Measurements from ENCODE around the gene ADGRD1.
A peak's percentile ranks its signal among the peaks of the same experiment; 100 is the strongest.

ADGRD1 gene

GRCh38 chr12:131033886-131034482 is 80.3 kb downstream of the ADGRD1 start:
- Histone ChIP-seq H4K91ac (ENCODE audit: low read depth, low read length, poor library complexity) (peak overlapping the region; percentile 62), H3K4ac (ENCODE audit: low read length) (peak overlapping the region; percentile 17), H3K9me3 (replicated peaks in 1 of 2; ENCODE audit: control insufficient read depth in 2 of 2, insufficient read depth in 1 of 2, low read depth in 1 of 2, low read length in 2 of 2) (no peaks in the 10 kb centered on the region), H2AFZ (ENCODE audit: low read length) (no peak overlapping the region), H2BK5ac (ENCODE audit: low read length) (peak overlapping the region; percentile 28), H3K18ac (ENCODE audit: low read length) (peak overlapping the region; percentile 90), H3K27ac (replicated peaks; ENCODE audit: low read length) (no peak overlapping the region), H3K4me1 (ENCODE audit: control insufficient read depth in 2 of 2, insufficient read depth in 1 of 2, low read depth in 1 of 2, low read length in 2 of 2) (peaks cover 17 to 23% of the 10 kb centered on the region in 2 donors), H2BK120ac (ENCODE audit: low read depth, low read length) (peak overlapping the region; percentile 44), H3K4me3 (ENCODE audit: low read length in 2 of 2) (no peak overlapping the region), H3K79me1 (ENCODE audit: low read depth, low read length) (no peaks in the 10 kb centered on the region), H3K36me3 (replicated peaks in 1 of 2; ENCODE audit: control insufficient read depth in 2 of 2, insufficient read depth in 2 of 2, low read length in 2 of 2) (no peaks in the 10 kb centered on the region), H3K9ac (ENCODE audit: low read depth, low read length, poor library complexity) (no peak overlapping the region), H3K14ac (ENCODE audit: low read length) (peak overlapping the region; percentile 98), H3K27me3 (ENCODE audit: control insufficient read depth in 3 of 3, insufficient read depth in 3 of 3, low read depth in 1 of 3, low read length in 3 of 3) (no peaks in the 10 kb centered on the region), H2BK12ac (ENCODE audit: low read length) (peak overlapping the region; percentile 82), H3K23ac (ENCODE audit: low read depth, low read length, poor library complexity) (peak overlapping the region; percentile 36), H4K8ac (ENCODE audit: low read depth, low read length) (peak overlapping the region; percentile 27), H2BK15ac (ENCODE audit: low read length) (peak overlapping the region; percentile 96), H2AK5ac (ENCODE audit: low read depth, low read length) (peak overlapping the region; percentile 99), H3K4me2 (ENCODE audit: insufficient read depth, low read length, poor library complexity, severe bottlenecking) (no peak overlapping the region)
- no peak for DNase-seq (ENCODE audit: low spot score)
- no CpG with 5 or more reads among the region's 30 CpGs for WGBS, 2 donors (ENCODE audit: extremely low coverage in 2 of 2, insufficient read length in 2 of 2, insufficient replicate concordance in 1 of 2)

- peak overlapping the region; percentile 47 for H3K9ac ChIP-seq (ENCODE audit: low read depth, low read length, poor library complexity)
- H3K23ac ChIP-seq (ENCODE audit: low read depth, low read length, poor library complexity), result no peak overlapping the region
- H3K4me2 ChIP-seq (ENCODE audit: insufficient read depth, low read length, poor library complexity, severe bottlenecking), result no peak overlapping the region
- H3K79me1 ChIP-seq (ENCODE audit: low read depth, low read length), result no peaks in the 10 kb centered on the region
- H3K4ac ChIP-seq (ENCODE audit: low read length), result no peak overlapping the region
- H4K8ac ChIP-seq (ENCODE audit: low read depth, low read length), result peak overlapping the region; percentile 27
- no peaks in the 10 kb centered on the region for H3K27me3 ChIP-seq (ENCODE audit: control insufficient read depth in 3 of 3, insufficient read depth in 3 of 3, low read depth in 1 of 3, low read length in 3 of 3)
- H3K36me3 ChIP-seq (replicated peaks in 1 of 2; ENCODE audit: control insufficient read depth in 2 of 2, insufficient read depth in 2 of 2, low read length in 2 of 2), result no peaks in the 10 kb centered on the region
- H3K27ac ChIP-seq (replicated peaks; ENCODE audit: low read length), result no peak overlapping the region
- H2BK5ac ChIP-seq (ENCODE audit: low read length), result no peak overlapping the region
- H3K14ac ChIP-seq (ENCODE audit: low read length), result peak overlapping the region; percentile 92
- no CpG with 5 or more reads among the region's 15 CpGs for WGBS, 2 donors (ENCODE audit: extremely low coverage in 2 of 2, insufficient read length in 2 of 2, insufficient replicate concordance in 1 of 2)
- no peak overlapping the region for H2AK5ac ChIP-seq (ENCODE audit: low read depth, low read length)
- no peak overlapping the region for H2BK12ac ChIP-seq (ENCODE audit: low read length)
- DNase-seq (ENCODE audit: low spot score), result no peak
- peak overlapping the region; percentile 79 for H2BK15ac ChIP-seq (ENCODE audit: low read length)
- peaks cover 17 to 23% of the 10 kb centered on the region in 2 donors for H3K4me1 ChIP-seq (ENCODE audit: control insufficient read depth in 2 of 2, insufficient read depth in 1 of 2, low read depth in 1 of 2, low read length in 2 of 2)
- no peak overlapping the region for H2AFZ ChIP-seq (ENCODE audit: low read length)
- no peak overlapping the region for H2BK120ac ChIP-seq (ENCODE audit: low read depth, low read length)
- H3K18ac ChIP-seq (ENCODE audit: low read length), result peak overlapping the region; percentile 88
- H3K9me3 ChIP-seq (replicated peaks in 1 of 2; ENCODE audit: control insufficient read depth in 2 of 2, insufficient read depth in 1 of 2, low read depth in 1 of 2, low read length in 2 of 2), result no peaks in the 10 kb centered on the region
- H4K91ac ChIP-seq (ENCODE audit: low read depth, low read length, poor library complexity), result no peak overlapping the region
- peak overlapping the region in 1 of 2 donors; percentile 19 for H3K4me3 ChIP-seq (ENCODE audit: low read length in 2 of 2)
Measured at GRCh38 chr12:131034631-131035244, 81.0 kb downstream of the ADGRD1 start.

GRCh38 chr12:131035245-131035681 is 81.6 kb downstream of the ADGRD1 start:
- Histone ChIP-seq H3K27me3 (ENCODE audit: control insufficient read depth in 3 of 3, insufficient read depth in 3 of 3, low read depth in 1 of 3, low read length in 3 of 3) (peaks cover 0 to 4% (median 0%) of the 10 kb centered on the region in 3 experiments), H2BK15ac (ENCODE audit: low read length) (no peak overlapping the region), H4K91ac (ENCODE audit: low read depth, low read length, poor library complexity) (no peak overlapping the region), H3K9me3 (replicated peaks in 1 of 2; ENCODE audit: control insufficient read depth in 2 of 2, insufficient read depth in 1 of 2, low read depth in 1 of 2, low read length in 2 of 2) (no peaks in the 10 kb centered on the region), H2AK5ac (ENCODE audit: low read depth, low read length) (no peak overlapping the region), H3K14ac (ENCODE audit: low read length) (no peak overlapping the region), H3K4ac (ENCODE audit: low read length) (no peak overlapping the region), H3K4me1 (ENCODE audit: control insufficient read depth in 2 of 2, insufficient read depth in 1 of 2, low read depth in 1 of 2, low read length in 2 of 2) (peaks cover 15 to 21% of the 10 kb centered on the region in 2 donors), H3K4me3 (ENCODE audit: low read length in 2 of 2) (peak overlapping the region in 1 of 2 donors; percentile 19), H2AFZ (ENCODE audit: low read length) (no peak overlapping the region), H3K27ac (replicated peaks; ENCODE audit: low read length) (no peak overlapping the region), H3K36me3 (replicated peaks in 1 of 2; ENCODE audit: control insufficient read depth in 2 of 2, insufficient read depth in 2 of 2, low read length in 2 of 2) (no peaks in the 10 kb centered on the region), H2BK120ac (ENCODE audit: low read depth, low read length) (no peak overlapping the region), H3K23ac (ENCODE audit: low read depth, low read length, poor library complexity) (no peak overlapping the region), H3K4me2 (ENCODE audit: insufficient read depth, low read length, poor library complexity, severe bottlenecking) (no peak overlapping the region), H2BK12ac (ENCODE audit: low read length) (no peak overlapping the region), H3K9ac (ENCODE audit: low read depth, low read length, poor library complexity) (peak overlapping the region; percentile 47), H3K79me1 (ENCODE audit: low read depth, low read length) (no peaks in the 10 kb centered on the region), H4K8ac (ENCODE audit: low read depth, low read length) (no peak overlapping the region), H3K18ac (ENCODE audit: low read length) (peak overlapping the region; percentile 88), H2BK5ac (ENCODE audit: low read length) (no peak overlapping the region)
- DNase-seq (ENCODE audit: low spot score), result no peak
- no CpG with 5 or more reads among the region's 18 CpGs for WGBS, 2 donors (ENCODE audit: extremely low coverage in 2 of 2, insufficient read length in 2 of 2, insufficient replicate concordance in 1 of 2)

GRCh38 chr12:131038159-131038558 is 84.5 kb downstream of the ADGRD1 start:
- H2BK5ac ChIP-seq (ENCODE audit: low read length), result no peak overlapping the region
- no CpG with 5 or more reads among the region's 11 CpGs for WGBS, 2 donors (ENCODE audit: extremely low coverage in 2 of 2, insufficient read length in 2 of 2, insufficient replicate concordance in 1 of 2)
- peak overlapping the region; percentile 66 for H3K4ac ChIP-seq (ENCODE audit: low read length)
- no peaks in the 10 kb centered on the region for H3K79me1 ChIP-seq (ENCODE audit: low read depth, low read length)
- no peak overlapping the region for H4K8ac ChIP-seq (ENCODE audit: low read depth, low read length)
- peak overlapping the region; percentile 20 for H3K23ac ChIP-seq (ENCODE audit: low read depth, low read length, poor library complexity)
- H2BK15ac ChIP-seq (ENCODE audit: low read length), result peak overlapping the region; percentile 71
- peaks cover 0 to 2% of the 10 kb centered on the region in 2 donors for H3K4me1 ChIP-seq (ENCODE audit: control insufficient read depth in 2 of 2, insufficient read depth in 1 of 2, low read depth in 1 of 2, low read length in 2 of 2)
- no peak overlapping the region for H3K27ac ChIP-seq (replicated peaks; ENCODE audit: low read length)
- no peak for DNase-seq (ENCODE audit: low spot score)
- peak overlapping the region; percentile 89 for H3K14ac ChIP-seq (ENCODE audit: low read length)
- H3K4me3 ChIP-seq (ENCODE audit: low read length in 2 of 2), result no peak overlapping the region
- no peak overlapping the region for H2BK12ac ChIP-seq (ENCODE audit: low read length)
- H3K9me3 ChIP-seq (replicated peaks in 1 of 2; ENCODE audit: control insufficient read depth in 2 of 2, insufficient read depth in 1 of 2, low read depth in 1 of 2, low read length in 2 of 2), result no peaks in the 10 kb centered on the region
- no peak overlapping the region for H4K91ac ChIP-seq (ENCODE audit: low read depth, low read length, poor library complexity)
- no peak overlapping the region for H3K9ac ChIP-seq (ENCODE audit: low read depth, low read length, poor library complexity)
- no peaks in the 10 kb centered on the region for H3K36me3 ChIP-seq (replicated peaks in 1 of 2; ENCODE audit: control insufficient read depth in 2 of 2, insufficient read depth in 2 of 2, low read length in 2 of 2)
- H2BK120ac ChIP-seq (ENCODE audit: low read depth, low read length), result no peak overlapping the region
- peak overlapping the region; percentile 87 for H3K18ac ChIP-seq (ENCODE audit: low read length)
- no peak overlapping the region for H3K4me2 ChIP-seq (ENCODE audit: insufficient read depth, low read length, poor library complexity, severe bottlenecking)
- H2AK5ac ChIP-seq (ENCODE audit: low read depth, low read length), result peak overlapping the region; percentile 62
- H3K27me3 ChIP-seq (ENCODE audit: control insufficient read depth in 3 of 3, insufficient read depth in 3 of 3, low read depth in 1 of 3, low read length in 3 of 3), result peaks cover 0 to 33% (median 0%) of the 10 kb centered on the region in 3 experiments
- H2AFZ ChIP-seq (ENCODE audit: low read length), result no peak overlapping the region

All from neuronal stem cell (in vitro differentiated cells).